ENCODE measurements around the gene DUSP11. TPM values are rescaled to one million over a fixed set of nuclear protein-coding genes. Genes with fewer than 3 reads are reported as not detected.
A peak's percentile ranks its signal among the peaks of the same experiment; 100 is the strongest.

Gene DUSP11
- total and polyA plus RNA-seq, 2 of the 13 experiments (the other 11 are each of a cell fraction or from before 2014, with no cell fraction given), result 30.5 to 36.2 TPM

DNA sequence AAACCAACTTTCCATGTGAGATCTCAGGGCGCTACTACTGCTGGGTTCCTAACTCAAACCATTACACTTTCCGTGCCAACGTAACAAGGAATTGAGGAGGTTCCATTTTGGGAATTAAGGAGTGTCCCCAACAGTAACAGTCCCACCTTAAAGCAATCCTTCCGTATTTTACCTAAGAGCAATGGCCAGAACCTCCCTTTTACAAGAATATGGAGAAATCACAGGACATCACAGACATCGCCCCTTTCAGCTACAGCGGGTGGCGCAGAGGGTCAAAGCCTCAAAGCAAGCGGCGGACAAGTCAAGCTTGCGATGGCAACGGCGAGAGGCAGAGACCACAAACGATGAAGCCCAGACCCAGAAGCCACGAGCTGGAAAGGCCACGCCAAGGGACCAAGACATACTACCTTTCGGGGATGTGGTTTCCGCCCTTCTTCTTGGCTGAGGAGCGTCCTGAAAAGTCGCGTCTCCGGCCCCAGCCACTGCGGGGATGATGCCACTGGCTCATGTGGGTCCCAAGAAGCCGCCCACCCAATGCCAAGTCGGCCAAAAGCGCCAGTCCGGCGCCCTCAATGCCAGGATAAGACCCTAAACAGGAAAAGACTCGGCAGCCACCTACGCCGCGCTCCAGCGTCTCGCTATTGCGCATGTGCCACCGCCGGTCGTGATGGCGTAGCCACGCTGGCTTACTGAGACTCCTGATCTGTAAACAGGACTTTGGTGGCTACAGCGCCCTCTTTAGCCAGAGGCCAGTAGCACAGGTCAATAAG lies at the start of gene DUSP11 (continued):
- TF ChIP-seq, protein P1, sequence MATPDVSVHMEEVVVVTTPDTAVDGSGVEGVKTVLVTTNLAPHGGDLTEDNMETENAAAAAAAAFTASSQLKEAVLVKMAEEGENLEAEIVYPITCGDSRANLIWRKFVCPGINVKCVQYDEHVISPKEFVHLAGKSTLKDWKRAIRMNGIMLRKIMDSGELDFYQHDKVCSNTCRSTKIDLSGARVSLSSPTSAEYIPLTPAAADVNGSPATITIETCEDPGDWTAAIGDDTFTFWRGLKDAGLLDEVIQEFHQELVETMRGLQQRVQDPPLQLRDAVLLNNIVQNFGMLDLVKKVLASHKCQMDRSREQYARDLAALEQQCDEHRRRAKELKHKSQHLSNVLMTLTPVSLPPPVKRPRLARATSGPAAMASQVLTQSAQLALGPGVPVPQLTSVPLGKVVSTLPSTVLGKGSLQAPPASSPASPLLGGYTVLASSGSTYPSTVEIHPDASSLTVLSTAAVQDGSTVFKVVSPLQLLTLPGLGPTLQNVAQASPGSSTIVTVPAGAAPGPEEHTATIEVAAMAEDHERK (CRISPR knock-in tag; IDR thresholded peaks at IDR 0.05; ENCODE audit: low read depth), result peak; percentile 86
- TF ChIP-seq, protein P2, sequence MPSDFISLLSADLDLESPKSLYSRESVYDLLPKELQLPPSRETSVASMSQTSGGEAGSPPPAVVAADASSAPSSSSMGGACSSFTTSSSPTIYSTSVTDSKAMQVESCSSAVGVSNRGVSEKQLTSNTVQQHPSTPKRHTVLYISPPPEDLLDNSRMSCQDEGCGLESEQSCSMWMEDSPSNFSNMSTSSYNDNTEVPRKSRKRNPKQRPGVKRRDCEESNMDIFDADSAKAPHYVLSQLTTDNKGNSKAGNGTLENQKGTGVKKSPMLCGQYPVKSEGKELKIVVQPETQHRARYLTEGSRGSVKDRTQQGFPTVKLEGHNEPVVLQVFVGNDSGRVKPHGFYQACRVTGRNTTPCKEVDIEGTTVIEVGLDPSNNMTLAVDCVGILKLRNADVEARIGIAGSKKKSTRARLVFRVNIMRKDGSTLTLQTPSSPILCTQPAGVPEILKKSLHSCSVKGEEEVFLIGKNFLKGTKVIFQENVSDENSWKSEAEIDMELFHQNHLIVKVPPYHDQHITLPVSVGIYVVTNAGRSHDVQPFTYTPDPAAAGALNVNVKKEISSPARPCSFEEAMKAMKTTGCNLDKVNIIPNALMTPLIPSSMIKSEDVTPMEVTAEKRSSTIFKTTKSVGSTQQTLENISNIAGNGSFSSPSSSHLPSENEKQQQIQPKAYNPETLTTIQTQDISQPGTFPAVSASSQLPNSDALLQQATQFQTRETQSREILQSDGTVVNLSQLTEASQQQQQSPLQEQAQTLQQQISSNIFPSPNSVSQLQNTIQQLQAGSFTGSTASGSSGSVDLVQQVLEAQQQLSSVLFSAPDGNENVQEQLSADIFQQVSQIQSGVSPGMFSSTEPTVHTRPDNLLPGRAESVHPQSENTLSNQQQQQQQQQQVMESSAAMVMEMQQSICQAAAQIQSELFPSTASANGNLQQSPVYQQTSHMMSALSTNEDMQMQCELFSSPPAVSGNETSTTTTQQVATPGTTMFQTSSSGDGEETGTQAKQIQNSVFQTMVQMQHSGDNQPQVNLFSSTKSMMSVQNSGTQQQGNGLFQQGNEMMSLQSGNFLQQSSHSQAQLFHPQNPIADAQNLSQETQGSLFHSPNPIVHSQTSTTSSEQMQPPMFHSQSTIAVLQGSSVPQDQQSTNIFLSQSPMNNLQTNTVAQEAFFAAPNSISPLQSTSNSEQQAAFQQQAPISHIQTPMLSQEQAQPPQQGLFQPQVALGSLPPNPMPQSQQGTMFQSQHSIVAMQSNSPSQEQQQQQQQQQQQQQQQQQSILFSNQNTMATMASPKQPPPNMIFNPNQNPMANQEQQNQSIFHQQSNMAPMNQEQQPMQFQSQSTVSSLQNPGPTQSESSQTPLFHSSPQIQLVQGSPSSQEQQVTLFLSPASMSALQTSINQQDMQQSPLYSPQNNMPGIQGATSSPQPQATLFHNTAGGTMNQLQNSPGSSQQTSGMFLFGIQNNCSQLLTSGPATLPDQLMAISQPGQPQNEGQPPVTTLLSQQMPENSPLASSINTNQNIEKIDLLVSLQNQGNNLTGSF (CRISPR knock-in tag; IDR thresholded peaks at IDR 0.05), result no peak
- TF ChIP-seq ZNF34 (CRISPR knock-in tag; IDR thresholded peaks at IDR 0.05; ENCODE audit: borderline replicate concordance), result peak; percentile 58; the same call in 1 of the 2 replicates
- no peak for TF ChIP-seq HNRNPK (IDR thresholded peaks at IDR 0.05; ENCODE audit: low read depth, low read length, poor library complexity, severe bottlenecking)
- TF ChIP-seq XBP1 (CRISPR knock-in tag; IDR thresholded peaks at IDR 0.05), result 0 out of 2 replicates have a peak, but pooled peaks have one; percentile 52
- 0 out of 2 replicates have a peak, but pooled peaks have one; percentile 57 for TF ChIP-seq POGK (CRISPR knock-in tag; conservative IDR thresholded peaks at IDR 0.05)
- TF ChIP-seq ZNF3 (CRISPR knock-in tag; IDR thresholded peaks at IDR 0.05), result no peak
- TF ChIP-seq SIX1 (CRISPR knock-in tag; IDR thresholded peaks at IDR 0.05; ENCODE audit: borderline replicate concordance), result peak; percentile 27; the same call in 1 of the 2 replicates
- peak; percentile 96 for TF ChIP-seq ZNF274 (CRISPR knock-in tag; IDR thresholded peaks at IDR 0.05)
- TF ChIP-seq ZNF264 (CRISPR knock-in tag; IDR thresholded peaks at IDR 0.05), result no peak; the same call in 1 of the 2 replicates
- TF ChIP-seq, protein P3, sequence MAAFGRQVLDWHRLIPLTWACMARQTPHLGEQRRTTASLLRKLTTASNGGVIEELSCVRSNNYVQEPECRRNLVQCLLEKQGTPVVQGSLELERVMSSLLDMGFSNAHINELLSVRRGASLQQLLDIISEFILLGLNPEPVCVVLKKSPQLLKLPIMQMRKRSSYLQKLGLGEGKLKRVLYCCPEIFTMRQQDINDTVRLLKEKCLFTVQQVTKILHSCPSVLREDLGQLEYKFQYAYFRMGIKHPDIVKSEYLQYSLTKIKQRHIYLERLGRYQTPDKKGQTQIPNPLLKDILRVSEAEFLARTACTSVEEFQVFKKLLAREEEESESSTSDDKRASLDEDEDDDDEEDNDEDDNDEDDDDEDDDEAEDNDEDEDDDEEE (CRISPR knock-in tag; IDR thresholded peaks at IDR 0.05), result peak; percentile 58; the same call in 1 of the 2 replicates
- TF ChIP-seq ZNF768 (CRISPR knock-in tag; IDR thresholded peaks at IDR 0.05), result peak; percentile 64; the same call in 1 of the 2 replicates
- TF ChIP-seq ARNTL (CRISPR knock-in tag; IDR thresholded peaks at IDR 0.05), result peak; percentile 48
- TF ChIP-seq ZNF510 (CRISPR knock-in tag; IDR thresholded peaks at IDR 0.05; ENCODE audit: low read depth), result no peak
- peak; percentile 90 for TF ChIP-seq SIN3A (IDR thresholded peaks at IDR 0.05; ENCODE audit: borderline replicate concordance, low read depth, low read length)
- no peak for TF ChIP-seq RFX3 (CRISPR knock-in tag; IDR thresholded peaks at IDR 0.05)
- no peak for TF ChIP-seq NFRKB (IDR thresholded peaks at IDR 0.05)
- no peak for TF ChIP-seq SOX6 (IDR thresholded peaks at IDR 0.05)
- peak; percentile 48 for TF ChIP-seq SOX6 (CRISPR knock-in tag; IDR thresholded peaks at IDR 0.05)
- peak; percentile 63; the same call in 1 of the 2 replicates for TF ChIP-seq MTA1 (CRISPR knock-in tag; IDR thresholded peaks at IDR 0.05; ENCODE audit: borderline replicate concordance)
